SK-N-SH (cell line): ENCODE results near the gene TNPO2.

Source experiments
- CHD2 ChIP-seq: fragments of 150-350 bp; IDR thresholded peaks from 2 replicates; pipeline ENCODE4 v1.6.1; 2018; ENCODE audit warnings: low read length; ENCODE audit not compliant: partially characterized antibody
- ELF1 ChIP-seq: IDR thresholded peaks from 2 replicates; pipeline ENCODE4 v1.4.0; 2012
- MXI1 ChIP-seq: IDR thresholded peaks from 2 replicates; pipeline ENCODE4 v1.6.1; 2012; ENCODE audit warnings: mild to moderate bottlenecking, low read depth, low read length, improper control_type of control experiment
- POLR2AphosphoS5 ChIP-seq: IDR thresholded peaks from 2 replicates; pipeline ENCODE4 v1.6.1; 2012; ENCODE audit warnings: low read depth, low read length
- RAD21 ChIP-seq: IDR thresholded peaks from 2 replicates; pipeline ENCODE4 v1.6.1; 2012; ENCODE audit warnings: mild to moderate bottlenecking, low read length
- TAF1 ChIP-seq: IDR thresholded peaks from 2 replicates; pipeline ENCODE4 v1.6.1; 2012; ENCODE audit warnings: low read depth, mild to moderate bottlenecking, low read length, moderate library complexity, borderline replicate concordance
- USF2 ChIP-seq: fragments of 150-350 bp; IDR thresholded peaks from 2 replicates; pipeline ENCODE4 v1.6.1; 2017; ENCODE audit warnings: antibody characterized with exemption, low read length, low read depth, borderline replicate concordance
- YY1 ChIP-seq: IDR thresholded peaks from 2 replicates; pipeline ENCODE4 v1.4.0; 2012; ENCODE audit warnings: low read depth, mild to moderate bottlenecking
- TF ChIP-seq, protein P1 (sequence below): fragments of 200-600 bp; sonication (generic); IDR thresholded peaks from 2 replicates; pipeline ENCODE4 v1.6.1; 2017; ENCODE audit warnings: antibody characterized with exemption, mild to moderate bottlenecking, moderate library complexity
- TF ChIP-seq, protein P2 (sequence below): IDR thresholded peaks from 2 replicates; pipeline ENCODE4 v1.4.0; 2012; ENCODE audit warnings: low read depth
- TF ChIP-seq, protein P3 (sequence below): IDR thresholded peaks from 2 replicates; pipeline ENCODE4 v1.4.0; 2012; ENCODE audit warnings: low read depth, borderline replicate concordance

GRCh38 chr19:12752056-12752781 is 28.5 kb upstream of the TNPO2 start:
- TF ChIP-seq, protein P1, sequence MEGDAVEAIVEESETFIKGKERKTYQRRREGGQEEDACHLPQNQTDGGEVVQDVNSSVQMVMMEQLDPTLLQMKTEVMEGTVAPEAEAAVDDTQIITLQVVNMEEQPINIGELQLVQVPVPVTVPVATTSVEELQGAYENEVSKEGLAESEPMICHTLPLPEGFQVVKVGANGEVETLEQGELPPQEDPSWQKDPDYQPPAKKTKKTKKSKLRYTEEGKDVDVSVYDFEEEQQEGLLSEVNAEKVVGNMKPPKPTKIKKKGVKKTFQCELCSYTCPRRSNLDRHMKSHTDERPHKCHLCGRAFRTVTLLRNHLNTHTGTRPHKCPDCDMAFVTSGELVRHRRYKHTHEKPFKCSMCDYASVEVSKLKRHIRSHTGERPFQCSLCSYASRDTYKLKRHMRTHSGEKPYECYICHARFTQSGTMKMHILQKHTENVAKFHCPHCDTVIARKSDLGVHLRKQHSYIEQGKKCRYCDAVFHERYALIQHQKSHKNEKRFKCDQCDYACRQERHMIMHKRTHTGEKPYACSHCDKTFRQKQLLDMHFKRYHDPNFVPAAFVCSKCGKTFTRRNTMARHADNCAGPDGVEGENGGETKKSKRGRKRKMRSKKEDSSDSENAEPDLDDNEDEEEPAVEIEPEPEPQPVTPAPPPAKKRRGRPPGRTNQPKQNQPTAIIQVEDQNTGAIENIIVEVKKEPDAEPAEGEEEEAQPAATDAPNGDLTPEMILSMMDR, result no peak
- no peak for TF ChIP-seq RAD21
- TF ChIP-seq POLR2AphosphoS5, result no peak
- TF ChIP-seq, protein P2, sequence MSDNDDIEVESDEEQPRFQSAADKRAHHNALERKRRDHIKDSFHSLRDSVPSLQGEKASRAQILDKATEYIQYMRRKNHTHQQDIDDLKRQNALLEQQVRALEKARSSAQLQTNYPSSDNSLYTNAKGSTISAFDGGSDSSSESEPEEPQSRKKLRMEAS, result no peak
- TF ChIP-seq USF2, result no peak
- no peak for TF ChIP-seq ELF1
- no peak for TF ChIP-seq MXI1
- TF ChIP-seq CHD2, result no peak
- no peak for TF ChIP-seq YY1
- no peak for TF ChIP-seq TAF1
- TF ChIP-seq, protein P3, sequence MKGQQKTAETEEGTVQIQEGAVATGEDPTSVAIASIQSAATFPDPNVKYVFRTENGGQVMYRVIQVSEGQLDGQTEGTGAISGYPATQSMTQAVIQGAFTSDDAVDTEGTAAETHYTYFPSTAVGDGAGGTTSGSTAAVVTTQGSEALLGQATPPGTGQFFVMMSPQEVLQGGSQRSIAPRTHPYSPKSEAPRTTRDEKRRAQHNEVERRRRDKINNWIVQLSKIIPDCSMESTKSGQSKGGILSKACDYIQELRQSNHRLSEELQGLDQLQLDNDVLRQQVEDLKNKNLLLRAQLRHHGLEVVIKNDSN, result no peak
